GM12878 (cell line): ENCODE measurements around the gene BEND7. TPM values are rescaled to one million over a fixed set of nuclear protein-coding genes. Genes with fewer than 3 reads are reported as not detected.

Experiments used
- ATAC-seq: fragments of 200-7000 bp; cut with Tn5 transposase; 3 replicates; pipeline ENCODE4 v1.9.1; 2020; ENCODE audit warnings: mild to moderate bottlenecking, moderate library complexity
- BruUV-seq: library from RNA; stranded (reverse); fragments of 400-500 nt; replicated peaks from 2 replicates; lab custom pipeline; 2021; lab: Mats Ljungman, UMichigan
- CTCF ChIA-PET: fragments of 300-600 bp; sonication (Branson Sonifier 250); formaldehyde crosslinking; extraction: SDS; loops from one replicate; lab custom pipeline; 2021; ENCODE audit warnings: inconsistent platforms; lab: Yijun Ruan, JAX
- POLR2A ChIA-PET: fragments of 350-600 bp; formaldehyde crosslinking; extraction: SDS; loops from one replicate; lab custom pipeline; 2021; ENCODE audit warnings: inconsistent platforms; lab: Charles Lee
- RAD21 ChIA-PET: fragments of 300-600 bp; sonication (Branson Sonifier 250); formaldehyde crosslinking; loops from one replicate; lab custom pipeline; 2023; ENCODE audit warnings: antibody characterized with exemption; ENCODE audit not compliant: unreplicated experiment; lab: Charles Lee
- SMC1A ChIA-PET: fragments of 300-600 bp; sonication (Branson Sonifier 250); formaldehyde crosslinking; loops from one replicate; lab custom pipeline; 2023; ENCODE audit not compliant: unreplicated experiment, uncharacterized antibody; lab: Charles Lee
- DNase-seq: peaks from one replicate; pipeline ENCODE4 v3.0.0-alpha.2; 2011; ENCODE audit warnings: low read depth, low spot score
- FAIRE-seq: peaks from 3 replicates; lab custom pipeline; 2011; peaks lifted over from hg19 to GRCh38; lab: Jason Lieb, UNC
- H2AFZ ChIP-seq: 2 replicates; pipeline ENCODE4 v1.6.0; 2011; ENCODE audit warnings: low read depth, low read length, control low read depth; ENCODE audit not compliant: control insufficient read depth
- H3K27ac ChIP-seq: 2 replicates; pipeline ENCODE4 v1.5.1; 2011; ENCODE audit warnings: control low read depth; ENCODE audit not compliant: control insufficient read depth, insufficient read depth
- H3K27me3 ChIP-seq, 2 experiments: replicated peaks in 1 of 2; 2 replicates each; pipeline versions ENCODE4 v1.6.0 to v1.6.1; 2011; ENCODE audit warnings: low read length in 1 of 2; ENCODE audit not compliant: control insufficient read depth in 2 of 2, insufficient read depth in 2 of 2
- H3K36me3 ChIP-seq, 2 experiments: 2 replicates each; pipeline ENCODE4 v1.5.1; 2011; ENCODE audit warnings: low read length in 1 of 2; ENCODE audit not compliant: control insufficient read depth in 2 of 2, insufficient read depth in 2 of 2
- H3K4me1 ChIP-seq: 2 replicates; pipeline ENCODE4 v1.6.1; 2011; ENCODE audit warnings: mild to moderate bottlenecking, low read length, moderate library complexity, mixed read lengths; ENCODE audit not compliant: control insufficient read depth, insufficient read depth
- H3K4me2 ChIP-seq: 2 replicates; pipeline ENCODE4 v1.6.0; 2011; ENCODE audit warnings: control low read depth; ENCODE audit not compliant: control insufficient read depth, insufficient read depth
- H3K4me3 ChIP-seq: fragments of 200-600 bp; sonication (generic); 2 replicates; pipeline ENCODE4 v1.5.1; 2016
- H3K79me2 ChIP-seq: 2 replicates; pipeline ENCODE4 v1.6.0; 2011; ENCODE audit warnings: low read length; ENCODE audit not compliant: control insufficient read depth, insufficient read depth
- H3K9ac ChIP-seq: 2 replicates; pipeline ENCODE4 v1.8.0; 2011; ENCODE audit warnings: low read length, control low read depth, mixed read lengths; ENCODE audit not compliant: control insufficient read depth, insufficient read depth
- H3K9me3 ChIP-seq: replicated peaks from 3 replicates; pipeline ENCODE4 v1.5.1; 2011; ENCODE audit warnings: mild to moderate bottlenecking, low read length; ENCODE audit not compliant: control insufficient read depth, insufficient read depth
- H4K20me1 ChIP-seq: 2 replicates; pipeline ENCODE4 v1.6.0; 2011; ENCODE audit not compliant: control insufficient read depth, insufficient read depth
- BACH1 ChIP-seq: fragments of 450-650 bp; IDR thresholded peaks from 2 replicates; pipeline ENCODE4 v1.6.1; 2017; ENCODE audit warnings: mild to moderate bottlenecking, borderline replicate concordance
- BCL11A ChIP-seq: IDR thresholded peaks from 2 replicates; pipeline ENCODE4 v1.6.1; 2011; ENCODE audit warnings: low read depth, low read length
- CBX5 ChIP-seq: sonication (generic); IDR thresholded peaks from 2 replicates; pipeline ENCODE4 v1.6.1; 2016; ENCODE audit warnings: low read depth, moderate library complexity, mild to moderate bottlenecking, inconsistent platforms
- CHD2 ChIP-seq: IDR thresholded peaks from 2 replicates; pipeline ENCODE4 v1.6.1; 2011; ENCODE audit warnings: low read depth, low read length, improper control_type of control experiment, borderline replicate concordance
- KDM1A ChIP-seq: fragments of 200-600 bp; sonication (generic); IDR thresholded peaks from 2 replicates; pipeline ENCODE4 v1.6.1; 2016; ENCODE audit warnings: borderline replicate concordance
- MYB ChIP-seq: fragments of 150-350 bp; IDR thresholded peaks from 2 replicates; pipeline ENCODE4 v1.6.1; 2014; ENCODE audit warnings: mild to moderate bottlenecking, low read depth, low read length, borderline replicate concordance
- NFYB ChIP-seq: IDR thresholded peaks from 2 replicates; pipeline ENCODE4 v1.6.1; 2011; ENCODE audit warnings: low read depth, mild to moderate bottlenecking, low read length, improper control_type of control experiment, moderate library complexity; ENCODE audit not compliant: insufficient read depth
- YBX1 ChIP-seq: fragments of 450-650 bp; IDR thresholded peaks from 2 replicates; pipeline ENCODE4 v1.6.1; 2016; ENCODE audit warnings: antibody characterized with exemption
- WGBS: methylation state at CpG from one replicate; pipeline ENCODE4 v1.1.6; 2016; ENCODE audit warnings: low lambda C conversion rate; ENCODE audit not compliant: insufficient replicate concordance, insufficient coverage; ENCODE audit errors: missing lambda C conversion rate; 5-methylcytosine and 5-hydroxymethylcytosine counted together
- in situ Hi-C: fragments of 300-500 bp; cut with MboI; formaldehyde crosslinking; loops from 9 replicates; pipeline ENCODE4 v1.14.3; 2018; ENCODE audit warnings: mixed read lengths
- intact Hi-C: fragments of 100-400 bp; cut with micrococcal nuclease; formaldehyde crosslinking; loops from one replicate; pipeline ENCODE4 v1.14.2; 2022; ENCODE audit not compliant: unreplicated experiment
- polyA plus RNA-seq, 11 experiments: library from polyadenylated mRNA; depleted of rRNA in 4 of 11; unstranded in 6 of 11; stranded (reverse) in 5 of 11; fragments of >200 nt; fragmentation: Nextera tagmentation in 4 of 11; fragmentation: Illumina TruSeq in 1 of 11; extraction: Ambion mirVana in 4 of 11; extraction: Trizol in 1 of 11; gene quantifications; 1 replicate in 1 of 11; 2 replicates in 10 of 11; pipeline versions ENCODE4 v1.2.1 to v1.2.3, GENCODE V29; 2011 to 2016; ENCODE audit warnings: inconsistent platforms in 2 of 11, missing spikeins in 2 of 11, low read depth in 1 of 11
- total RNA-seq, 4 experiments: library from RNA; depleted of rRNA in 3 of 4; stranded (reverse); fragments of >200 nt in 3 of 4; fragmentation: Illumina TruSeq in 1 of 4; extraction: Trizol in 1 of 4; gene quantifications; 2 replicates each; pipeline versions ENCODE4 v1.2.1 to v1.2.3, GENCODE V29; 2013 to 2021
- TF ChIP-seq, protein P1 (sequence below): IDR thresholded peaks from 2 replicates; pipeline ENCODE4 v1.6.1; 2011; ENCODE audit warnings: borderline replicate concordance, low read depth, mild to moderate bottlenecking, moderate library complexity, low read length; ENCODE audit not compliant: insufficient read depth, poor library complexity, severe bottlenecking
- TF ChIP-seq, protein P2 (sequence below): fragments of 450-650 bp; IDR thresholded peaks from 2 replicates; pipeline ENCODE4 v1.6.1; 2017; ENCODE audit warnings: antibody characterized with exemption, mild to moderate bottlenecking, moderate library complexity
- TF ChIP-seq, protein P3 (sequence below): fragments of 450-650 bp; IDR thresholded peaks from 2 replicates; pipeline ENCODE4 v1.6.1; 2016; ENCODE audit warnings: mild to moderate bottlenecking
- TF ChIP-seq, protein P4 (sequence below): fragments of 450-650 bp; IDR thresholded peaks from 2 replicates; pipeline ENCODE4 v1.6.1; 2018; ENCODE audit warnings: mild to moderate bottlenecking, low read depth, moderate library complexity; ENCODE audit not compliant: partially characterized antibody

Gene BEND7
- total and polyA plus RNA-seq, 10 of the 15 experiments (the other 5 are each of a cell fraction or from before 2014, with no cell fraction given), result not detected

DNA sequence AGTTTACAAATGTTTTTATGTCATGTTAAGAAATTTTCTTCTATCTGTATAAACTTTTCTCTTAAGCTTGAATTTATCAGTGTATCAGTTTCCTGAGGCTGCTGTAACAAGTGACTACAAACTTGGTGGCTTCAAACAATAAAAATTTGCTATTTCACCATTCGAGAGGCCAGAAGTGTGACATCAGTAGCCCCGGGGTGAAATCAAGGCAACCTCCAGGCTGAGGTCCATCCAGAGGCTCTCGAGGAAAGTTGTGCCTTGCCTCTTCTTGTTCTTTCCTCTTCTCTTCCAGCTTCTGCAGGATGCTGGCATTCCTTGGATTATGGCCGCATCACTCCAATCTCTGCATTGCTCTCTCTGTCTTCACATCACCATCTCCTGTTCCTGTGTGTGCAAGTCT is 6.5 kb upstream of the BEND7 start:
- DNase-seq (no peak), ATAC-seq (no peak), FAIRE-seq (no peak)
- Histone ChIP-seq H3K9me3 (no peaks in the 10 kb centered on the region), H3K79me2 (no peaks in the 10 kb centered on the region), H3K27ac (no peak overlapping the region), H3K9ac (no peak overlapping the region), H4K20me1 (no peaks in the 10 kb centered on the region), H3K4me1 (no peaks in the 10 kb centered on the region), H3K4me3 (no peak overlapping the region), H3K4me2 (no peak overlapping the region), H2AFZ (no peak overlapping the region), H3K27me3 (0 out of 4 replicates have a peak, but pooled peaks cover 0 to 3% of the 10 kb centered on the region in 2 experiments), H3K36me3 (no peaks in the 10 kb centered on the region)
- no TSS peak for BruUV-seq
- intact Hi-C loops, result no loop called here
- ChIA-PET RAD21 (interaction anchor here (1.3 kb wide), 1 partner anchor 163 kb away, joined by 5 read pairs; no protein-coding TSS in a partner anchor), SMC1A (interaction anchor here (0.7 to 2.4 kb wide), 3 partner anchors 13 to 1987 kb away, joined by 3 to 10 read pairs (median 3); no protein-coding TSS in a partner anchor), CTCF (interaction anchor here (0.6 to 1.4 kb wide), 6 partner anchors 9 to 1733 kb away, joined by 3 to 4 read pairs (median 3); no protein-coding TSS in a partner anchor), POLR2A (no interaction called here)
- in situ Hi-C loops, result no loop called here
- WGBS, result 51% methylated on average over 4 of the region's 4 CpGs
- TF ChIP-seq NFYB (no peak), YBX1 (no peak), BACH1 (no peak), BCL11A (no peak), CHD2 (no peak), CBX5 (no peak), MYB (no peak), KDM1A (no peak)
- TF ChIP-seq, protein P1, sequence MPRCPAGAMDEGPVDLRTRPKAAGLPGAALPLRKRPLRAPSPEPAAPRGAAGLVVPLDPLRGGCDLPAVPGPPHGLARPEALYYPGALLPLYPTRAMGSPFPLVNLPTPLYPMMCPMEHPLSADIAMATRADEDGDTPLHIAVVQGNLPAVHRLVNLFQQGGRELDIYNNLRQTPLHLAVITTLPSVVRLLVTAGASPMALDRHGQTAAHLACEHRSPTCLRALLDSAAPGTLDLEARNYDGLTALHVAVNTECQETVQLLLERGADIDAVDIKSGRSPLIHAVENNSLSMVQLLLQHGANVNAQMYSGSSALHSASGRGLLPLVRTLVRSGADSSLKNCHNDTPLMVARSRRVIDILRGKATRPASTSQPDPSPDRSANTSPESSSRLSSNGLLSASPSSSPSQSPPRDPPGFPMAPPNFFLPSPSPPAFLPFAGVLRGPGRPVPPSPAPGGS, result no peak
- TF ChIP-seq, protein P2, sequence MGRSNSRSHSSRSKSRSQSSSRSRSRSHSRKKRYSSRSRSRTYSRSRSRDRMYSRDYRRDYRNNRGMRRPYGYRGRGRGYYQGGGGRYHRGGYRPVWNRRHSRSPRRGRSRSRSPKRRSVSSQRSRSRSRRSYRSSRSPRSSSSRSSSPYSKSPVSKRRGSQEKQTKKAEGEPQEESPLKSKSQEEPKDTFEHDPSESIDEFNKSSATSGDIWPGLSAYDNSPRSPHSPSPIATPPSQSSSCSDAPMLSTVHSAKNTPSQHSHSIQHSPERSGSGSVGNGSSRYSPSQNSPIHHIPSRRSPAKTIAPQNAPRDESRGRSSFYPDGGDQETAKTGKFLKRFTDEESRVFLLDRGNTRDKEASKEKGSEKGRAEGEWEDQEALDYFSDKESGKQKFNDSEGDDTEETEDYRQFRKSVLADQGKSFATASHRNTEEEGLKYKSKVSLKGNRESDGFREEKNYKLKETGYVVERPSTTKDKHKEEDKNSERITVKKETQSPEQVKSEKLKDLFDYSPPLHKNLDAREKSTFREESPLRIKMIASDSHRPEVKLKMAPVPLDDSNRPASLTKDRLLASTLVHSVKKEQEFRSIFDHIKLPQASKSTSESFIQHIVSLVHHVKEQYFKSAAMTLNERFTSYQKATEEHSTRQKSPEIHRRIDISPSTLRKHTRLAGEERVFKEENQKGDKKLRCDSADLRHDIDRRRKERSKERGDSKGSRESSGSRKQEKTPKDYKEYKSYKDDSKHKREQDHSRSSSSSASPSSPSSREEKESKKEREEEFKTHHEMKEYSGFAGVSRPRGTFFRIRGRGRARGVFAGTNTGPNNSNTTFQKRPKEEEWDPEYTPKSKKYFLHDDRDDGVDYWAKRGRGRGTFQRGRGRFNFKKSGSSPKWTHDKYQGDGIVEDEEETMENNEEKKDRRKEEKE, result no peak
- TF ChIP-seq, protein P3, sequence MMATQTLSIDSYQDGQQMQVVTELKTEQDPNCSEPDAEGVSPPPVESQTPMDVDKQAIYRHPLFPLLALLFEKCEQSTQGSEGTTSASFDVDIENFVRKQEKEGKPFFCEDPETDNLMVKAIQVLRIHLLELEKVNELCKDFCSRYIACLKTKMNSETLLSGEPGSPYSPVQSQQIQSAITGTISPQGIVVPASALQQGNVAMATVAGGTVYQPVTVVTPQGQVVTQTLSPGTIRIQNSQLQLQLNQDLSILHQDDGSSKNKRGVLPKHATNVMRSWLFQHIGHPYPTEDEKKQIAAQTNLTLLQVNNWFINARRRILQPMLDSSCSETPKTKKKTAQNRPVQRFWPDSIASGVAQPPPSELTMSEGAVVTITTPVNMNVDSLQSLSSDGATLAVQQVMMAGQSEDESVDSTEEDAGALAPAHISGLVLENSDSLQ, result no peak
- TF ChIP-seq, protein P4, sequence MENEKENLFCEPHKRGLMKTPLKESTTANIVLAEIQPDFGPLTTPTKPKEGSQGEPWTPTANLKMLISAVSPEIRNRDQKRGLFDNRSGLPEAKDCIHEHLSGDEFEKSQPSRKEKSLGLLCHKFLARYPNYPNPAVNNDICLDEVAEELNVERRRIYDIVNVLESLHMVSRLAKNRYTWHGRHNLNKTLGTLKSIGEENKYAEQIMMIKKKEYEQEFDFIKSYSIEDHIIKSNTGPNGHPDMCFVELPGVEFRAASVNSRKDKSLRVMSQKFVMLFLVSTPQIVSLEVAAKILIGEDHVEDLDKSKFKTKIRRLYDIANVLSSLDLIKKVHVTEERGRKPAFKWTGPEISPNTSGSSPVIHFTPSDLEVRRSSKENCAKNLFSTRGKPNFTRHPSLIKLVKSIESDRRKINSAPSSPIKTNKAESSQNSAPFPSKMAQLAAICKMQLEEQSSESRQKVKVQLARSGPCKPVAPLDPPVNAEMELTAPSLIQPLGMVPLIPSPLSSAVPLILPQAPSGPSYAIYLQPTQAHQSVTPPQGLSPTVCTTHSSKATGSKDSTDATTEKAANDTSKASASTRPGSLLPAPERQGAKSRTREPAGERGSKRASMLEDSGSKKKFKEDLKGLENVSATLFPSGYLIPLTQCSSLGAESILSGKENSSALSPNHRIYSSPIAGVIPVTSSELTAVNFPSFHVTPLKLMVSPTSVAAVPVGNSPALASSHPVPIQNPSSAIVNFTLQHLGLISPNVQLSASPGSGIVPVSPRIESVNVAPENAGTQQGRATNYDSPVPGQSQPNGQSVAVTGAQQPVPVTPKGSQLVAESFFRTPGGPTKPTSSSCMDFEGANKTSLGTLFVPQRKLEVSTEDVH, result no peak
